Amygdala (tissue), 56 donors: ENCODE measurements around the gene LILRB5.

Experiments
- DNase-seq, 56 donors: peaks; one replicate each; lab custom pipeline; 2025; lab: John Stamatoyannopoulos, UW

LILRB5 gene

DNA sequence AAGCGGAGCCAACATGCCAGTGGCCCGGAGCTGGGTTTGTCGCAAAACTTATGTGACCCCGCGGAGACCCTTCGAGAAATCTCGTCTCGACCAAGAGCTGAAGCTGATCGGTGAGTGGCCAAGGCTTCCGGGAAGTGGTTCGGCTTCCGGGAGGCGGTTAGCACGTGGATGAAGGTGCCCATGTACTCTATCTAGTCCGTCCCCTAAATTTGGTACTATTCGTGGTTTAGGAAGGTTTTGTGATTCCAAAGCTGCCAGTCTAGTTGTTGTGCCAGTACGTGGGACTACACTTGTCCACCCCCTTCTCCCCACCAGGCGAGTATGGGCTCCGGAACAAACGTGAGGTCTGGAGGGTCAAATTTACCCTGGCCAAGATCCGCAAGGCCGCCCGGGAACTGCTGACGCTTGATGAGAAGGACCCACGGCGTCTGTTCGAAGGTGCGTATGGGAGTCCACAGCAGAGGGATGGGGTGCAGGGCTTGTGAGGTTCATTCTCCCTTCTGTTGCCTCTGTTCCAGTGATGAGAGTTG is 55.8 kb downstream of the LILRB5 start:
- DNase-seq: no peak
